ENCODE measurements around the gene MYT1. TPM values are rescaled to one million over a fixed set of nuclear protein-coding genes. Genes with fewer than 3 reads are reported as not detected.
"Not testable (repeated sequence)": the region's sequence is repeated elsewhere in the genome, so short reads cannot be mapped to it uniquely, and the experiment has no call there.

Gene MYT1
- total and polyA plus RNA-seq, 9 of the 15 experiments (the other 6 are each of a cell fraction or from before 2014, with no cell fraction given) = 0.02 to 0.12 (median 0.06) TPM; not detected in 4

- ATAC-seq; H3K9me1 ChIP-seq (ENCODE audit: control insufficient read depth, insufficient read depth, low read length); H3K9me3 ChIP-seq (replicated peaks; ENCODE audit: control insufficient read depth, insufficient read depth, low read depth, low read length); H3K27ac ChIP-seq (ENCODE audit: extremely low read depth, low read depth, low read length); H3K4me2 ChIP-seq (ENCODE audit: insufficient read depth, low read length); in situ Hi-C loops (cut with MboI); FAIRE-seq; H3K4me3 ChIP-seq; H2AFZ ChIP-seq (ENCODE audit: low read depth, low read length); H3K9ac ChIP-seq (ENCODE audit: insufficient read depth in 1 of 2, low read depth in 2 of 2, low read length in 2 of 2); POLR2A ChIA-PET; DNase-seq (ENCODE audit: extremely low read depth in 1 of 4, low spot score in 3 of 4); CTCF ChIA-PET (ENCODE audit: low intra/inter-chr PET ratio); BruUV-seq (replicated peaks); H3K36me3 ChIP-seq (ENCODE audit: control insufficient read depth, insufficient read depth, low read length); H3K79me2 ChIP-seq (ENCODE audit: control insufficient read depth, insufficient read depth, low read length); intact Hi-C loops (cut with micrococcal nuclease): not testable (repeated sequence)
- Histone ChIP-seq H3K27me3 (ENCODE audit: control insufficient read depth in 2 of 2, insufficient read depth in 2 of 2, low read length in 2 of 2) (peaks cover 14 to 48% of the 10 kb centered on the region in 2 experiments; a peak in 4 of 5 replicates), H4K20me1 (replicated peaks; ENCODE audit: control insufficient read depth, insufficient read depth, low read length) (peaks cover 12% of the 10 kb centered on the region; the same call in 1 of the 2 replicates), H3K4me1 (replicated peaks in 1 of 2; ENCODE audit: control insufficient read depth in 2 of 2, insufficient read depth in 2 of 2, low read length in 2 of 2) (peaks cover 3 to 22% of the 10 kb centered on the region in 2 experiments; a peak in 2 of 5 replicates)
- peak; percentile 15; the same call in 1 of the 2 replicates for TF ChIP-seq HNRNPL (IDR thresholded peaks at IDR 0.05; ENCODE audit: low read depth, low read length)
- 0% methylated on average over 2 of the region's 6 CpGs for WGBS (ENCODE audit: insufficient coverage, low coverage, missing lambda C conversion rate)
These were observed 46.8 kb upstream of the MYT1 start for GRCh38 chr20:64117432-64117777.

- Histone ChIP-seq H3K9me3 (replicated peaks; ENCODE audit: control insufficient read depth, insufficient read depth, low read depth, low read length) (no peaks in the 10 kb centered on the region), H2AFZ (ENCODE audit: low read depth, low read length) (no peak overlapping the region), H3K4me1 (replicated peaks in 1 of 2; ENCODE audit: control insufficient read depth in 2 of 2, insufficient read depth in 2 of 2, low read length in 2 of 2) (peaks cover 3 to 22% of the 10 kb centered on the region in 2 experiments; a peak in 2 of 5 replicates), H3K27ac (ENCODE audit: extremely low read depth, low read depth, low read length) (no peak overlapping the region), H3K36me3 (ENCODE audit: control insufficient read depth, insufficient read depth, low read length) (no peaks in the 10 kb centered on the region), H3K4me2 (ENCODE audit: insufficient read depth, low read length) (no peak overlapping the region), H4K20me1 (replicated peaks; ENCODE audit: control insufficient read depth, insufficient read depth, low read length) (peaks cover 12% of the 10 kb centered on the region; the same call in 1 of the 2 replicates), H3K79me2 (ENCODE audit: control insufficient read depth, insufficient read depth, low read length) (no peaks in the 10 kb centered on the region), H3K9me1 (ENCODE audit: control insufficient read depth, insufficient read depth, low read length) (no peaks in the 10 kb centered on the region), H3K9ac (ENCODE audit: insufficient read depth in 1 of 2, low read depth in 2 of 2, low read length in 2 of 2) (no peak overlapping the region), H3K27me3 (ENCODE audit: control insufficient read depth in 2 of 2, insufficient read depth in 2 of 2, low read length in 2 of 2) (peaks cover under 1 to 33% of the 10 kb centered on the region in 2 experiments; a peak in 4 of 5 replicates), H3K4me3 (no peak overlapping the region)
- BruUV-seq (replicated peaks) = no TSS peak
- WGBS (ENCODE audit: insufficient coverage, low coverage, missing lambda C conversion rate) = 59% methylated on average over 7 of the region's 8 CpGs
- DNase-seq (ENCODE audit: extremely low read depth in 1 of 4, low spot score in 3 of 4) (no peak), ATAC-seq (no peak), FAIRE-seq (no peak)
- ChIA-PET POLR2A (no interaction called here), CTCF (ENCODE audit: low intra/inter-chr PET ratio) (interaction anchor here (1.7 to 2.3 kb wide), 2 partner anchors 36 to 80 kb away, joined by 14 to 16 read pairs; partner anchors contain the start of gene LKAAEAR1)
- intact Hi-C loops (cut with micrococcal nuclease) = no loop called here
- in situ Hi-C loops (cut with MboI) = no loop called here
- TF ChIP-seq EP300 (IDR thresholded peaks at IDR 0.05; ENCODE audit: low read length) = no peak
- no peak for TF ChIP-seq ARID1B (IDR thresholded peaks at IDR 0.05)
- no peak for TF ChIP-seq PCBP1 (IDR thresholded peaks at IDR 0.05; ENCODE audit: low read depth, low read length, poor library complexity, severe bottlenecking)
- no peak for TF ChIP-seq ZNF518B (CRISPR knock-in tag; IDR thresholded peaks at IDR 0.05)
- no peak for TF ChIP-seq ZMIZ1 (IDR thresholded peaks at IDR 0.05; ENCODE audit: low read depth in 2 of 2, low read length in 2 of 2)
- TF ChIP-seq TEAD2 (tag; IDR thresholded peaks at IDR 0.05) = no peak
- TF ChIP-seq NFE2L1 (tag; IDR thresholded peaks at IDR 0.05; ENCODE audit: borderline replicate concordance, low read depth) = no peak
These were observed 45.0 kb upstream of the MYT1 start for GRCh38 chr20:64119301-64119680.
